HCT116 (cell line): ENCODE results near the gene CLDN12. TPM values are rescaled to one million over a fixed set of nuclear protein-coding genes. Genes with fewer than 3 reads are reported as not detected.

Source experiments
- ATAC-seq: fragments of 200-7000 bp; cut with Tn5 transposase; 2 replicates; pipeline ENCODE4 v1.9.1; 2020; ENCODE audit warnings: mild to moderate bottlenecking, moderate library complexity
- BruUV-seq: library from RNA; stranded (reverse); fragments of 400-500 nt; replicated peaks from 2 replicates; lab custom pipeline; 2021; lab: Mats Ljungman, UMichigan
- CTCF ChIA-PET: fragments of 300-600 bp; sonication (Branson Sonifier 250); formaldehyde crosslinking; loops from one replicate; lab custom pipeline; 2021; ENCODE audit warnings: antibody characterized with exemption; lab: Charles Lee
- POLR2A ChIA-PET: fragments of 300-600, 350-600 bp; sonication (Branson Sonifier 250); formaldehyde crosslinking; loops from one replicate; lab custom pipeline; 2021; ENCODE audit warnings: antibody characterized with exemption; lab: Charles Lee
- RAD21 ChIA-PET, 2 experiments: fragments of 300-600 bp; sonication (Branson Sonifier 250); formaldehyde crosslinking; loops; one replicate each; lab custom pipeline; 2023; ENCODE audit warnings: low total read pairs in 2 of 2; ENCODE audit not compliant: uncharacterized antibody in 2 of 2, unreplicated experiment in 2 of 2, low non-redundant PET in 1 of 2; lab: Charles Lee
- DNase-seq: peaks from one replicate; pipeline ENCODE4 v3.0.0-alpha.2; 2010; ENCODE audit warnings: low read depth, low spot score
- H2AFZ ChIP-seq: fragments of 200-600 bp; shearing (Covaris generic), sonication (generic); 2 replicates; pipeline ENCODE4 v1.6.1; 2017; ENCODE audit warnings: low read depth, mixed run types, mixed read lengths, antibody characterized with exemption, low read length; ENCODE audit not compliant: poor library complexity, severe bottlenecking
- H3K27ac ChIP-seq: 2 replicates; pipeline ENCODE4 v1.5.1; 2012; ENCODE audit warnings: low read depth, low read length
- H3K27me3 ChIP-seq: fragments of 200-600 bp; sonication (generic); 2 replicates; pipeline ENCODE4 v1.6.1; 2016; ENCODE audit warnings: mixed run types, low read length, mixed read lengths; ENCODE audit not compliant: insufficient read depth
- H3K36me3 ChIP-seq, 2 experiments: fragments of 200-500 bp in 1 of 2; fragments of 200-600 bp in 1 of 2; sonication (Bioruptor generic) in 1 of 2; sonication (generic) in 1 of 2; 2 replicates each; pipeline versions ENCODE4 v1.5.1 to v1.6.1; 2014 to 2016; ENCODE audit warnings: low read length in 2 of 2, inconsistent platforms in 1 of 2, mixed read lengths in 1 of 2, mixed run types in 1 of 2; ENCODE audit not compliant: insufficient read depth in 2 of 2, control insufficient read depth in 1 of 2
- H3K4me1 ChIP-seq, 2 experiments: fragments of 200-600 bp in 1 of 2; sonication (generic) in 1 of 2; 2 replicates each; pipeline versions ENCODE4 v1.5.1 to v1.6.1; 2012 to 2017; ENCODE audit warnings: low read length in 2 of 2, inconsistent platforms in 1 of 2, mild to moderate bottlenecking in 1 of 2, mixed read lengths in 1 of 2, mixed run types in 1 of 2, moderate library complexity in 1 of 2; ENCODE audit not compliant: insufficient read depth in 2 of 2, control insufficient read depth in 1 of 2
- H3K4me2 ChIP-seq: fragments of 200-600 bp; sonication (generic); 2 replicates; pipeline ENCODE4 v1.6.1; 2017; ENCODE audit warnings: mixed run types, low read length, mixed read lengths
- H3K4me3 ChIP-seq, 2 experiments: fragments of 200-600 bp in 1 of 2; sonication (generic) in 1 of 2; replicated peaks in 1 of 2; 2 replicates each; pipeline ENCODE4 v1.5.1; 2011 to 2016; ENCODE audit warnings: low read length in 2 of 2, control low read depth in 1 of 2, low read depth in 1 of 2, mild to moderate bottlenecking in 1 of 2, mixed read lengths in 1 of 2, mixed run types in 1 of 2
- H3K79me2 ChIP-seq: fragments of 200-600 bp; sonication (generic); 2 replicates; pipeline ENCODE4 v1.6.1; 2017; ENCODE audit warnings: mild to moderate bottlenecking, mixed run types, low read length, moderate library complexity, mixed read lengths; ENCODE audit not compliant: insufficient read depth
- H3K9ac ChIP-seq: fragments of 200-600 bp; sonication (generic); 2 replicates; pipeline ENCODE4 v1.6.1; 2016; ENCODE audit warnings: low read length, mixed read lengths
- H3K9me2 ChIP-seq: fragments of 200-600 bp; sonication (generic), shearing (Covaris generic); 2 replicates; pipeline ENCODE4 v1.6.1; 2017; ENCODE audit warnings: mixed run types, mild to moderate bottlenecking, moderate library complexity; ENCODE audit not compliant: insufficient read depth
- H3K9me3 ChIP-seq, 2 experiments: fragments of 200-500 bp in 1 of 2; fragments of 200-600 bp in 1 of 2; sonication (Bioruptor generic) in 1 of 2; sonication (generic) in 1 of 2; 2 replicates each; pipeline ENCODE4 v1.6.1; 2014 to 2017; ENCODE audit warnings: low read length in 2 of 2, mixed read lengths in 2 of 2, inconsistent platforms in 1 of 2, low read depth in 1 of 2, mild to moderate bottlenecking in 1 of 2, mixed run types in 1 of 2, moderate library complexity in 1 of 2; ENCODE audit not compliant: control insufficient read depth in 1 of 2, insufficient read depth in 1 of 2
- H4K20me1 ChIP-seq: fragments of 200-600 bp; sonication (generic), shearing (Covaris generic); 2 replicates; pipeline ENCODE4 v1.6.1; 2017; ENCODE audit warnings: mixed run types, mild to moderate bottlenecking, moderate library complexity; ENCODE audit not compliant: insufficient read depth
- CTCF ChIP-seq, 3 experiments: fragments of 200-600 bp in 1 of 3; sonication (generic) in 1 of 3; IDR thresholded peaks in 2 of 3; conservative IDR thresholded peaks in 1 of 3; 2 replicates each; pipeline ENCODE4 v1.5.1; 2012 to 2017; ENCODE audit warnings: low read depth in 2 of 3, low read length in 2 of 3, antibody characterized with exemption in 1 of 3, borderline replicate concordance in 1 of 3, control low read depth in 1 of 3, mild to moderate bottlenecking in 1 of 3, mixed read lengths in 1 of 3, mixed run types in 1 of 3, moderate library complexity in 1 of 3; ENCODE audit not compliant: insufficient read depth in 1 of 3
- POLR2A ChIP-seq: IDR thresholded peaks from 2 replicates; pipeline ENCODE4 v1.7.0; 2011; ENCODE audit warnings: borderline replicate concordance; ENCODE audit not compliant: insufficient read depth, insufficient read length; ENCODE audit errors: extremely low read depth
- RAD21 ChIP-seq: IDR thresholded peaks from 2 replicates; pipeline ENCODE4 v1.6.1; 2012; ENCODE audit warnings: low read depth, mild to moderate bottlenecking
- ZBTB33 ChIP-seq: IDR thresholded peaks from 2 replicates; pipeline ENCODE4 v1.6.1; 2011; ENCODE audit warnings: mild to moderate bottlenecking, low read length, moderate library complexity; ENCODE audit not compliant: insufficient replicate concordance; ENCODE audit errors: extremely low read depth
- intact Hi-C: fragments of 100-400 bp; cut with micrococcal nuclease; formaldehyde crosslinking; loops from 2 replicates; pipeline ENCODE4 v1.10.0; 2022
- total RNA-seq: library from RNA; stranded (reverse); gene quantifications from one replicate; pipeline ENCODE4 v1.2.1, GENCODE V29; 2021; ENCODE audit not compliant: unreplicated experiment

CLDN12 gene
- total RNA-seq, 1 experiment from 2014 or later: 30.6 TPM

GRCh38 chr7:90412458-90413184 is 9.4 kb downstream of the CLDN12 start:
- CTCF ChIA-PET: interaction anchor here (1.8 kb wide), 1 partner anchor 15 kb away, joined by 11 read pairs; no protein-coding TSS in a partner anchor
- no peak overlapping the region for H3K4me3 ChIP-seq
- H3K9me2 ChIP-seq: no peaks in the 10 kb centered on the region
- peak; percentile 90 for ATAC-seq
- no peaks in the 10 kb centered on the region for H3K9me3 ChIP-seq
- H3K79me2 ChIP-seq: no peaks in the 10 kb centered on the region; the same call in 1 of the 2 replicates
- no peak overlapping the region for H3K27ac ChIP-seq
- H4K20me1 ChIP-seq: no peaks in the 10 kb centered on the region
- TF ChIP-seq ZBTB33 (no peak), POLR2A (no peak), RAD21 (peak; percentile 57), CTCF (IDR thresholded peaks at IDR 0.05 in 2 of 3, conservative IDR thresholded peaks at IDR 0.05 in 1 of 3; ENCODE audit: borderline replicate concordance in 1 of 3, insufficient read depth in 1 of 3, low read depth in 2 of 3, low read length in 2 of 3) (peak; percentile 47 to 63 (median 62); a peak in 5 of 6 replicates)
- TF ChIP-seq, all 23 proteins: peak for 2
- BruUV-seq: no TSS peak
- H3K4me2 ChIP-seq: no peak overlapping the region
- POLR2A ChIA-PET: no interaction called here
- RAD21 ChIA-PET: no interaction called here
- H3K9ac ChIP-seq: no peak overlapping the region
- H3K27me3 ChIP-seq: no peaks in the 10 kb centered on the region
- no peak overlapping the region for H2AFZ ChIP-seq
- H3K36me3 ChIP-seq: peaks cover 0 to 11% of the 10 kb centered on the region in 2 experiments; a peak in 2 of 4 replicates
- H3K4me1 ChIP-seq: peaks cover 0 to 13% of the 10 kb centered on the region in 2 experiments; a peak in 2 of 4 replicates
- peak; percentile 15 for DNase-seq
- intact Hi-C loops: loop anchor here (1.0 kb wide), 1 partner anchor 260 kb away; no protein-coding TSS in a partner anchor
